ENCODE results near the gene ZDHHC14. TPM values are rescaled to one million over a fixed set of nuclear protein-coding genes. Genes with fewer than 3 reads are reported as not detected.

The ZDHHC14 gene
- total RNA-seq, 2 donors from 2014 or later: 53.3 to 66.2 TPM

GRCh38 chr6:157433678-157434081, 52.7 kb downstream of the ZDHHC14 start:
- Histone ChIP-seq H3K9me3 (no peaks in the 10 kb centered on the region), H3K27me3 (replicated peaks; ENCODE audit: insufficient read depth) (no peaks in the 10 kb centered on the region), H3K36me3 (no peaks in the 10 kb centered on the region), H3K27ac (peak overlapping the region in 1 of 2 donors; percentile 36), H3K4me1 (replicated peaks) (peaks cover 8% of the 10 kb centered on the region), H3K4me3 (no peak overlapping the region)
- 95% methylated on average over 3 of the region's 3 CpGs for WGBS
- TF ChIP-seq POLR2AphosphoS5 (IDR thresholded peaks at IDR 0.05): no peak
- TF ChIP-seq POLR2A (IDR thresholded peaks at IDR 0.05): no peak
- TF ChIP-seq CTCF (IDR thresholded peaks at IDR 0.05): no peak
- intact Hi-C loops (cut with DNase I): no loop called here
- no peak for DNase-seq (ENCODE audit: low spot score)

GRCh38 chr6:157434349-157435033, 53.5 kb downstream of the ZDHHC14 start:
- no peaks in the 10 kb centered on the region for H3K36me3 ChIP-seq
- H3K4me3 ChIP-seq: no peak overlapping the region
- H3K27me3 ChIP-seq (replicated peaks; ENCODE audit: insufficient read depth): no peaks in the 10 kb centered on the region
- no peaks in the 10 kb centered on the region for H3K9me3 ChIP-seq
- 37% methylated on average over 13 of the region's 13 CpGs for WGBS
- DNase-seq (ENCODE audit: low spot score): peak; percentile 61
- intact Hi-C loops (cut with DNase I): no loop called here
- peak overlapping the region; percentile 36 to 50 for H3K27ac ChIP-seq
- TF ChIP-seq POLR2AphosphoS5 (IDR thresholded peaks at IDR 0.05): peak; percentile 62
- TF ChIP-seq CTCF (IDR thresholded peaks at IDR 0.05): no peak
- peaks cover 8% of the 10 kb centered on the region for H3K4me1 ChIP-seq (replicated peaks)

DNA sequence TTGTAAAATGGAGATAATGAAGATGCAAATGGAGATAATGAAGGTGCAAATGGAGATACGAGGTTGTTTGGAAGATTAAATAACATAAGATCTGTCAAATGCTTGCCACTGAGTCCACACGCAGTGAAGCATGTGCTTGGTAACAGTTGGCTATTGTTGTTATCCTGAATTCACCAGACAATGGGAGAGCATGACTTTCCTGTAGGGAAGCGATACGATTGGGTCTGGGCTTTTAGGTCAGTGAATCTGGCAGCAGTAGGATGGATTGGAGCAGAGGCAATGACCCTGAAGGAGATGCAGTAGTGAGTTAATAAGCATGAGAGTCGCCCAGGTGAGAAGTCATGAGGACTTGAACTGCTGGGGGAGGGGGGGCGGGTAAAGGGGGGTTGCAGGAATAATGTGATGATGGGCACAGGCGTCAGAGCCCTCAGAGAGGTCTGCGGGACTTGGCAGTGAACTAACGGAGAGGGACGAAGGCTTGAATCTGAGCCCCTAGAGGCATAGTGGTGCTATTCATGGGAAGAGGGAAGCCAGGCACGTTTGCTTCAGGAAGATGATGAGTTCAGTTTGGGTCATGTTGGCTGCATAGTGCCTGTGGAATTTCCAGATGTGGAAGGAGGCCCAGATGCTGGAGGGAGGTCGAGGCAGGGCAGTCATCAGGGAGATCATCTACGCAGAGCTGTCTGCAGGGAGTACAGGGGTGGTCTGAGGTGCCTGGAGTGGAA, 55.4 kb downstream of the ZDHHC14 start:
- H3K27ac ChIP-seq: no peak overlapping the region
- intact Hi-C loops (cut with DNase I): no loop called here
- H3K4me1 ChIP-seq (replicated peaks): peaks cover 8% of the 10 kb centered on the region
- no peaks in the 10 kb centered on the region for H3K36me3 ChIP-seq
- TF ChIP-seq POLR2A (IDR thresholded peaks at IDR 0.05): no peak
- no peak for TF ChIP-seq CTCF (IDR thresholded peaks at IDR 0.05)
- no peak for DNase-seq (ENCODE audit: low spot score)
- H3K4me3 ChIP-seq: no peak overlapping the region
- H3K9me3 ChIP-seq: no peaks in the 10 kb centered on the region
- 81% methylated on average over 13 of the region's 13 CpGs for WGBS
- no peaks in the 10 kb centered on the region for H3K27me3 ChIP-seq (replicated peaks; ENCODE audit: insufficient read depth)

- Histone ChIP-seq H3K4me1 (replicated peaks) (peaks cover 8% of the 10 kb centered on the region), H3K4me3 (no peak overlapping the region), H3K36me3 (no peaks in the 10 kb centered on the region), H3K27me3 (replicated peaks; ENCODE audit: insufficient read depth) (no peaks in the 10 kb centered on the region), H3K9me3 (no peaks in the 10 kb centered on the region), H3K27ac (no peak overlapping the region)
- no peak for DNase-seq (ENCODE audit: low spot score)
- intact Hi-C loops (cut with DNase I): no loop called here
- TF ChIP-seq CTCF (IDR thresholded peaks at IDR 0.05): no peak
- no peak for TF ChIP-seq POLR2AphosphoS5 (IDR thresholded peaks at IDR 0.05)
- no peak for TF ChIP-seq POLR2A (IDR thresholded peaks at IDR 0.05)
- 83% methylated on average over 4 of the region's 4 CpGs for WGBS
Observed at GRCh38 chr6:157436944-157437336, 56.0 kb downstream of the ZDHHC14 start.

All from prostate gland (tissue), 2 donors.